Cardiac muscle cell (in vitro differentiated cells and primary cell): ENCODE data around the gene CA4. TPM values are rescaled to one million over a fixed set of nuclear protein-coding genes. Genes with fewer than 3 reads are reported as not detected.
A peak's percentile ranks its signal among the peaks of the same experiment; 100 is the strongest.
"Not testable (repeated sequence)": the region's sequence is repeated elsewhere in the genome, so short reads cannot be mapped to it uniquely, and the experiment has no call there.

Experiments used
- DNase-seq, 2 donors: peaks; one replicate each; pipeline versions ENCODE4 v3.0.0 to v3.0.0-alpha.2; 2010 to 2017; ENCODE audit warnings: low read depth in 1 of 2, low spot score in 1 of 2
- H3K27ac ChIP-seq: fragments of 200-600 bp; sonication (generic); 2 replicates; pipeline ENCODE4 v1.5.1; 2016
- H3K27me3 ChIP-seq: fragments of 200-600 bp; sonication (generic); 2 replicates; pipeline ENCODE4 v1.6.0; 2016; ENCODE audit warnings: control low read depth
- H3K36me3 ChIP-seq: fragments of 200-600 bp; sonication (generic); 2 replicates; pipeline ENCODE4 v1.5.1; 2016; ENCODE audit warnings: control low read depth
- H3K4me1 ChIP-seq: fragments of 200-600 bp; sonication (generic); 2 replicates; pipeline ENCODE4 v1.8.1; 2017; ENCODE audit warnings: low read depth, mild to moderate bottlenecking, mixed run types
- H3K4me3 ChIP-seq: fragments of 200-600 bp; sonication (generic); 2 replicates; pipeline ENCODE4 v1.5.1; 2016; ENCODE audit warnings: mild to moderate bottlenecking
- H3K9me3 ChIP-seq: fragments of 200-600 bp; sonication (generic); 2 replicates; pipeline ENCODE4 v1.5.1; 2017; ENCODE audit warnings: low read depth, mild to moderate bottlenecking, control low read depth
- CTCF ChIP-seq: IDR thresholded peaks from 2 replicates; pipeline ENCODE4 v1.5.1; 2012; ENCODE audit warnings: low read depth, mild to moderate bottlenecking, low read length
- polyA plus RNA-seq: library from polyadenylated mRNA; unstranded; fragments of >200 nt; fragmentation: Nextera tagmentation; extraction: Ambion mirVana; gene quantifications from 2 replicates; pipeline ENCODE4 v1.2.1, GENCODE V29; 2016
- total RNA-seq: library from RNA; depleted of rRNA; stranded (reverse); fragments of >200 nt; gene quantifications from 2 replicates; pipeline ENCODE4 v1.2.3, GENCODE V29; 2016

Gene CA4
- total and polyA plus RNA-seq, 2 experiments from 2014 or later, result 0.97 to 2.1 TPM

DNA sequence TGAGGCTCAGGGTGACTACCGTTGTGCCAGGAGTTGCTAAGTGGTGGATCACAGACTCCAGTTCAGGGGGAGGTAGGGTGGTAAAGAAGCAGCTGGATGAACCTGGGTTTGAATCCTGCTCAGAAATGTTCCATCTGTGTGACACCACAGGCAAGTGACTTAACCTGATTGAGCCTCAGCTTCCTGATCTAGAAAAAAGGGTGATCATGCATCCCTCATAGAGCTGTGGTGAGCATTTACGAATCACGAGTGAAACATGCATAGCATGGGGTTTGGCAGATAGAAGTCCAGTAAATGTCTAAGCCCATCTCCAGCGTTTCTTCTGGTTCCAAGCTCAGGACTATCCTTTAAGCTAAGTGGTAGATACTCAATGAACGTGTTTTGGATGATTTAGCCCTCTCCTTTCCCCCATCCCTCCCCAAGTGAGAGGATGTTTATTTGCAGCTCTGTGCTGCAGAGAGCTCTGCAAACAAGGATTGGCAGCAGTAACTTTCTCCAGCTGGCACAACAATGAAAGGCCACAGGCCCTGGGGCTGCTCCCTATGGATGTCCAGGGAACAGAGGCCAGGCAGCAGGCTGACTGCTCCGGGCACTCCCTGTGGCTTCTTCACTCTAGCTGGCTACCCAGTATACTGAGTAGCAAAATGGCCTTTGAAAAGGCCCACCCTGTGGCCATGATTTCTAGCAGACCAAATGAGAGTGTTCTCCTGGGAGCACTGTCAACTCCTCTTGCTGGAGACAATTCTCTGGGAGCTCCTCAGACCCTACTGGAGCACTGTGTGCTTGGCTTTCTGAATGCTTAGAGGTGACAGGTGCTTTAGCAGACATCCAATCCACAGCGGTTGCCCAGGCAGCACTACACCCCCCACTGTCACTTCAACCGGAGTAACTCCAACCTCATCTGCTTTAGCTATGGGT, 21.3 kb downstream of the CA4 start:
- DNase-seq, result no peak
- no peaks in the 10 kb centered on the region for H3K27me3 ChIP-seq
- no peaks in the 10 kb centered on the region for H3K9me3 ChIP-seq
- no peak overlapping the region for H3K4me3 ChIP-seq
- TF ChIP-seq CTCF, result no peak
- H3K4me1 ChIP-seq, result no peaks in the 10 kb centered on the region
- H3K36me3 ChIP-seq, result no peaks in the 10 kb centered on the region
- no peak overlapping the region for H3K27ac ChIP-seq

DNA sequence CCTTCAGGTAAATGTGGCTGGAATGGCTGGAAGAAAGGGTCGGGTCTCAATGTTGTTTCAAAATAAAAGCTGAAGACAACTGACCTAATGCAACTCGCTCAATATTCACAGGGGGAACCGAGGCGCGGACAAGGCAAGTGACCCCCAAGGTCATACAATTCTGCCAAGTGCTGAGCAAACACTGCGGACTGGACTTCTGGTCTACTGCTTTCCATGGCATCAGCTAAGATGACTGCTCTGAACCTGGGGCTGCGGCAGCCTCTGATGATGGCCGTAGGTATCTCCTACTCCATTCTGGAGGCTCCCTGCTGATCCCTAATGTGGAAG, 21.9 kb downstream of the CA4 start:
- no peak for DNase-seq
- TF ChIP-seq CTCF, result no peak
- H3K36me3 ChIP-seq, result no peaks in the 10 kb centered on the region
- no peaks in the 10 kb centered on the region for H3K27me3 ChIP-seq
- no peaks in the 10 kb centered on the region for H3K9me3 ChIP-seq
- no peak overlapping the region for H3K27ac ChIP-seq
- H3K4me3 ChIP-seq, result no peak overlapping the region
- H3K4me1 ChIP-seq, result no peaks in the 10 kb centered on the region

DNA sequence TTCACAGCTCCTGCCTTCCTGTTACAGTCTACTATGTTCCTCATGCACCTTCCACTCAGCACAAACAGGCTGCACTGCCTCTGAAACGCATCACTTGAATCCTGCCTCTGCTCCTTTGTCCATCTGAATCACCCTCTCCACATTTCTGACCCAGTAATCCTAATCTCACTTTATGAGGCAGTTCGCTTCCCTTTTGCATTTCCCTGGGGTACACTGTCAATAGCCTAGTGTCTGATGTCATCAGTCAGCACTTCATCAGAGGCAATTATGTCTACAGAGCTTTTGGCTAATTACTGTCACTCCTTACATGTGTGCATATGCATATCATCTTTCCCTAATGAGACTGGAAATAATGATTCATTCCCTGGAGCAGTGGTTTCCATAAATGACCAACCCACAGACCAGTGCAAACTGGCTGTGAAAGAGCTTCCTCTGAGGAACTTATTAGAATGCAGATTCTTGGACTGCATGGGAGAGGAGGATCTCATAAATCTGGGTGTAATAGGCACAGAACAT, 23.6 kb downstream of the CA4 start:
- Histone ChIP-seq H3K9me3 (no peaks in the 10 kb centered on the region), H3K27ac (no peak overlapping the region), H3K4me1 (no peaks in the 10 kb centered on the region), H3K36me3 (no peaks in the 10 kb centered on the region), H3K27me3 (no peaks in the 10 kb centered on the region), H3K4me3 (no peak overlapping the region)
- peak in 1 of 2 donors; percentile 29 for DNase-seq
- no peak for TF ChIP-seq CTCF

DNA sequence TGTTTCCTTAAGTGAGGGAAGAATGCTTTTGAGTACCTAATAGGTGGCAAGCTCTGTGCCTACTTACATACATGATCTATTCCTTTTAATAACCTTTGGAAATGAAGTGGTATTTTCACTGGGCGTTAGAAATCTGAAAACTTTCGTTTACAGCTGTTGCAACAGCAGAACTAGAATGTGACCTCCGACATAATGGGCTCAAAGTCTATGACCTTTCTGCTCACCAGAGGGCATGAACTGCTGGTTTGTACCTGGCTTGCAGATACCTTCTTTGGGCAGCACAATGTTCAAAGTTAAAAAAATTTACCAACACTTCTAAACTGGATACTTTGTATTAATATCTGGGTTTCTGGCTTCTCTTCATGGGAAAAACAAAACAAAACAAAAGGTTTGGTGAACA, 24.3 kb downstream of the CA4 start:
- H3K4me1 ChIP-seq, result no peaks in the 10 kb centered on the region
- H3K27me3 ChIP-seq, result no peaks in the 10 kb centered on the region
- no peak overlapping the region for H3K27ac ChIP-seq
- no peak overlapping the region for H3K4me3 ChIP-seq
- no peak for TF ChIP-seq CTCF
- peaks cover 2% of the 10 kb centered on the region for H3K36me3 ChIP-seq
- H3K9me3 ChIP-seq, result no peaks in the 10 kb centered on the region
- no peak for DNase-seq

DNA sequence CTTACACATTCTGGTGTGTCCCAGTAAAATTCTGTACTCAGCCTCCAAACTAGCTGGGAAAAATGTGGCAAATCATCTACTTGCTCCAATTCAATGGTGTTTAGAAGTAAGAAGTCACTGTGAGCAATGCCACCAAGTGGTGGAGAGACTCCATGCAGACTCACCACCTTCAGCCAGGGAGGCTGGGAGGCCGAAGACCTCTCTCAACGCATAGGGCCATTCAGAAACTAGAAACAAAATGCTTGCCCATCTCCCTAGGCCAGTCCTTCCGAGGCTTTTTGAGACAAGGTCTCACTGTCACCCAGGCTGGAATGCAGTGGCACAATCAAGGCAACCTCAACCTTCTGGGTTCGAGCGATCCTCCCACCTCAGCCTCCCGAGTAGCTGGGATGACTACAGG, 25.0 kb downstream of the CA4 start:
- not testable (repeated sequence) for DNase-seq, H3K4me1 ChIP-seq, H3K36me3 ChIP-seq, H3K27ac ChIP-seq, H3K4me3 ChIP-seq, H3K9me3 ChIP-seq, H3K27me3 ChIP-seq
- TF ChIP-seq CTCF, result peak; percentile 31

DNA sequence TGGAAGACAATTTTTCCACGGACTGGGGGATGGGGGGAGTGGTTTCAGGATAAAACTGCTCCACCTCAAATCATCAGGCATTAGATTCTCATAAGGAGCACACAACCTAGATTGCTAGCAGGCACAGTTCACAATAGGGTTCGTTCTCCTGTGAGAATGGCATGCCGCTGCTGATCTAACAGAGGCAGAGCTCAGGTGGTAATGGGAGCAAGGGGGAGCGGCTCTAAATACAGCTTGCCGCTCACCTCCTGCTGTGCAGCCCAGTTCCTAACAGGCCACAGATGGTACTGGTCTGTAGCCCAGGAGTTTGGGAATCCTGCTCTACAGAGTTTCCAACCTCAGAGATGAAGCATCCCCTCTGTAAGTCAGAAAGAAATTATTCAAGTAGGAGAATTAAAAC, 27.0 kb downstream of the CA4 start:
- H3K4me1 ChIP-seq, H3K4me3 ChIP-seq, H3K27me3 ChIP-seq, H3K9me3 ChIP-seq, DNase-seq, H3K27ac ChIP-seq: not testable (repeated sequence)
- H3K36me3 ChIP-seq, result peaks cover 22% of the 10 kb centered on the region

DNA sequence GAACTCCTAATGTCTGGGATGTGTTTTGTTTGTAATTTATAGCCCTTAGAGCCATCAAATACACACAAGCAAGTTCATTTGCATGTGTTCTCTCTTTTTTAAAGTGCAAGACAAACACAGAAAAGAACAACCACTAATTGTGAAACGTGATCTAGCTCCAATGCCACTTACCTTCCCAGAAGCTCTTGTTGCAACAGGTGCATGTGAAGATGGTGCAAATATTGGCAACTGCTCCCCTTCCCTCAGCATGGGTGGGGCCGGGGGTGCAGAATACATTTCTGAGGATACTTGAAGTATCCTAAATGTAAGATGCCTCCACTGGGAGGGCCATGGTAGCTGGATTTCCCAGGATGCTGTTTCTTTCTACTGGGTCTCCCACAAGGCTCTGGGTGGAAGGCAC, 28.4 kb downstream of the CA4 start:
- not testable (repeated sequence) for H3K27ac ChIP-seq, DNase-seq, H3K27me3 ChIP-seq, H3K4me3 ChIP-seq, H3K4me1 ChIP-seq, H3K9me3 ChIP-seq
- peaks cover 25% of the 10 kb centered on the region for H3K36me3 ChIP-seq

DNA sequence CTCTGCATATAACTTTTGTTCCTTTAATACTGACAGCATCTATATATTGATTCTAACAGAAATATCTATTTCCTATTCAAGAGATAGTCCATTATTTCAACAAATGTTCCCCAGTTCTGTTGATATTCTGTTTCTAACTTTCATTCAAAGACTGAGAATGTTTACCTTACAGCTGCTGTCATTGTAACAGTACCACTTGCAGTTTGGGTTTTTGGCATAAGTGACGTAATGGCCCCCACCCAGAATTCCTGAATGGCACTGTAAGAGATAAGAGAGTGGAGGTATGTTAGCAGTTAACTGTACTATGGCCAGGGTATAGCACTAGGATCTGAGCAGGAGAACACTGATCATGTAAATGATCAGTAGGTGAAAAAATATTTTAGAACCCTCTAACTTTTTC, 30.6 kb downstream of the CA4 start:
- H3K36me3 ChIP-seq, result peaks cover 32% of the 10 kb centered on the region
- not testable (repeated sequence) for H3K4me1 ChIP-seq, H3K27me3 ChIP-seq, H3K9me3 ChIP-seq, H3K4me3 ChIP-seq, H3K27ac ChIP-seq, DNase-seq

DNA sequence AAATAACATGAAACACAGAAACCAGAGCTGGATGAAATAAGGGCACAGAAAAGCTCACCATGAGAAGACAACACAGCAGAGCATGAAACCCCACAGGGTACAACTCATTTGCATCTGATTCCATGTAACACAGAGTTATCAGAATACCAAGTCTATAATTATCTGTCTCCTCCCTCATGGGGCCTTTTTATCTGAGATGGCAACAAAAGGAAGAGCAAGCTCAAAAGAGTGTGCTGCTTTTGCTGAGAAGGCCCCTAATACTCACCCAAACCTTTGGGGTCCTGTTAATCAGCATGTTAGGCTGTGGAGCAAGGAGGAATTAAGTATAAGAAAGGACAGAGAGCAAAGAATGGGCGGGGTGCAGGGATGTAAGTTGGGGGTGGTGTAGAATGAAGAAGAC, 36.6 kb downstream of the CA4 start:
- H3K4me1 ChIP-seq, H3K27me3 ChIP-seq, DNase-seq, H3K4me3 ChIP-seq, H3K9me3 ChIP-seq: not testable (repeated sequence)
- Histone ChIP-seq H3K27ac (peak overlapping the region; percentile 28), H3K36me3 (peaks cover 30% of the 10 kb centered on the region)
